HepG2 (cell line): Measurements from ENCODE around the gene NFE2L2. TPM values are rescaled to one million over a fixed set of nuclear protein-coding genes. Genes with fewer than 3 reads are reported as not detected.

Source experiments
- CHCHD3 ChIP-seq: sonication (generic); formaldehyde crosslinking; IDR thresholded peaks from 2 replicates; pipeline ENCODE4 v1.8.0; 2022; ENCODE audit warnings: mild to moderate bottlenecking, missing genetic modification reagents, moderate library complexity
- MAFF ChIP-seq: IDR thresholded peaks from 2 replicates; pipeline ENCODE4 v1.6.1; 2011; ENCODE audit warnings: low read depth, low read length, improper control_type of control experiment
- MXD4 ChIP-seq: IDR thresholded peaks from 2 replicates; pipeline ENCODE4 v1.6.1; 2016; ENCODE audit warnings: mild to moderate bottlenecking, missing biosample characterization, missing genetic modification reagents
- PRPF4 ChIP-seq: fragments of 200-400 bp; formaldehyde crosslinking; IDR thresholded peaks from 2 replicates; pipeline ENCODE4 v1.6.1; 2016; ENCODE audit warnings: low read length, low read depth; ENCODE audit not compliant: poor library complexity, severe bottlenecking
- THAP11 ChIP-seq: IDR thresholded peaks from 2 replicates; pipeline ENCODE4 v1.6.1; 2016; ENCODE audit warnings: missing biosample characterization, missing genetic modification reagents
- WIZ ChIP-seq: sonication (generic); formaldehyde crosslinking; IDR thresholded peaks from 2 replicates; pipeline ENCODE4 v1.5.1; 2020; ENCODE audit warnings: mild to moderate bottlenecking, missing genetic modification reagents
- ZC3H4 ChIP-seq: sonication (generic); formaldehyde crosslinking; IDR thresholded peaks from 2 replicates; pipeline ENCODE4 v1.4.0; 2020; ENCODE audit warnings: missing genetic modification reagents, borderline replicate concordance
- ZNF496 ChIP-seq: sonication (generic); formaldehyde crosslinking; IDR thresholded peaks from 2 replicates; pipeline ENCODE4 v1.8.1; 2023; ENCODE audit warnings: mild to moderate bottlenecking, moderate library complexity, missing genetic modification reagents; ENCODE audit not compliant: insufficient replicate concordance
- polyA plus RNA-seq, 8 experiments: library from polyadenylated mRNA; depleted of rRNA in 3 of 8; stranded (reverse) in 7 of 8; unstranded in 1 of 8; fragments of >200 nt; fragmentation: Illumina TruSeq in 4 of 8; extraction: Trizol in 4 of 8; gene quantifications; 2 replicates each; pipeline versions ENCODE4 v1.2.1 to v1.2.3, GENCODE V29; 2011 to 2016; ENCODE audit warnings: low read depth in 4 of 8, missing spikeins in 1 of 8, mixed read lengths in 1 of 8; ENCODE audit not compliant: insufficient read depth in 1 of 8
- total RNA-seq, 5 experiments: library from RNA; depleted of rRNA; stranded (reverse); fragments of >200 nt; fragmentation: Illumina TruSeq; extraction: Trizol; gene quantifications; 2 replicates each; pipeline ENCODE4 v1.2.3, GENCODE V29; 2016; ENCODE audit warnings: low read depth in 1 of 5
- TF ChIP-seq, protein P1 (sequence below): sonication (generic); formaldehyde crosslinking; IDR thresholded peaks from 2 replicates; pipeline ENCODE4 v1.4.0; 2020; ENCODE audit warnings: missing genetic modification reagents
- TF ChIP-seq, protein P2 (sequence below): sonication (generic); formaldehyde crosslinking; IDR thresholded peaks from 2 replicates; pipeline ENCODE4 v1.4.0; 2020; ENCODE audit warnings: mild to moderate bottlenecking, missing genetic modification reagents
- TF ChIP-seq, protein P3 (sequence below), 2 experiments: sonication (generic) in 1 of 2; formaldehyde crosslinking in 1 of 2; IDR thresholded peaks; 2 replicates each; pipeline versions ENCODE4 v1.4.0 to v1.6.1; 2016 to 2020; ENCODE audit warnings: borderline replicate concordance in 1 of 2, low read depth in 1 of 2, mild to moderate bottlenecking in 1 of 2, missing genetic modification reagents in 1 of 2
- TF ChIP-seq, protein P4 (sequence below): sonication (generic); formaldehyde crosslinking; IDR thresholded peaks from 2 replicates; pipeline ENCODE4 v1.5.0; 2020; ENCODE audit warnings: missing genetic modification reagents, mild to moderate bottlenecking, borderline replicate concordance
- TF ChIP-seq, protein P5 (sequence below): sonication (generic); formaldehyde crosslinking; IDR thresholded peaks from 2 replicates; pipeline ENCODE4 v1.8.1; 2023; ENCODE audit warnings: mild to moderate bottlenecking, inconsistent platforms, moderate library complexity, missing genetic modification reagents, borderline replicate concordance

Gene NFE2L2
- total and polyA plus RNA-seq, 2 of the 13 experiments (the other 11 are each of a cell fraction or from before 2014, with no cell fraction given), result 84.6 to 215 TPM

DNA sequence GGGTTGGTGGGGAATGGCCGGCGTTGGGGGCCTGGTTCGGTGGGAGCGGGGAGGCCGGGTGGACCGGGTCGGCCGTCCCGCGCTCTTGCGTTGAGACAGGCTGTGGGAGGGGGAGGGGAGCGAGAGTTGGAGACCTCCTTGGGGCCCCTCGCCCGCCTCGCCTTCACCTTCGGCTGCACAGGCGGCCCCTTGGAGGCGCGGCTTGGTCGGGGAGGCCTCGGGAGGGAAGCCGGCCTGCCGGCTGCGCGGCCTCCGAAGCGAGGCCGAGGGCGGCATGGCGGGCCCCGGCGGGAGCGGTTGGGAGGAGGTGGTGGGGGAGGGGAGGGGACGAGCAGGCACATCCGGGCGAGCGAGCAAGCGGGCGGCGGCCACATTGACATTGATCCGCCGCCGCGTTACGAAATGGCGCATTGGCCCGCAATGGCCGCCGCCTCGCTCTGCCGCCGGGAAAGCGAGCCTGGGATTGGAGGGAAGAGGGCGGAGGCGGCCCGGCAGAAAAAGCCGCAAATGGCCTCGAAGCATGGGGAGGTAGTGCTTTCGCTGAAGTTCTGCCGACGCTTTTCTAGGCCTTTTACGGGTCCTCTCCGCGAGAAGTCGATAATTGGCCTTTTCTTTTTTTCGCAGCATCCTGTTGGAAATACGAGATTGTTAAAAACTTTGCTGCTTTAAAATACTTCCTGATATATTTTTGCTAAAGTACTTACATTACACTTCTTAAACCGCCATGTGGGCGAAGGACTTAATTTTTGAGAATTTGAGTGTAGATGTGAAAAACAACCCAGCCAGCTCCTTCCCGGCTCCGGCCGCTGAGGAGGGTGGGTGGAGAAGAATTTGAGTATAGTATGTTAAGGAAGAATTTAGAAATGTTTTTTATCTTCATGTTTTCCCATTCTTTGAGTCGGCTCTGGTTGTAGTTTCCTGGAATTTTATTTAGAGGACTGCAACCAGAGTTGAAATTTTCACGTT is 51.4 kb downstream of the NFE2L2 start (continued):
- TF ChIP-seq, protein P1, sequence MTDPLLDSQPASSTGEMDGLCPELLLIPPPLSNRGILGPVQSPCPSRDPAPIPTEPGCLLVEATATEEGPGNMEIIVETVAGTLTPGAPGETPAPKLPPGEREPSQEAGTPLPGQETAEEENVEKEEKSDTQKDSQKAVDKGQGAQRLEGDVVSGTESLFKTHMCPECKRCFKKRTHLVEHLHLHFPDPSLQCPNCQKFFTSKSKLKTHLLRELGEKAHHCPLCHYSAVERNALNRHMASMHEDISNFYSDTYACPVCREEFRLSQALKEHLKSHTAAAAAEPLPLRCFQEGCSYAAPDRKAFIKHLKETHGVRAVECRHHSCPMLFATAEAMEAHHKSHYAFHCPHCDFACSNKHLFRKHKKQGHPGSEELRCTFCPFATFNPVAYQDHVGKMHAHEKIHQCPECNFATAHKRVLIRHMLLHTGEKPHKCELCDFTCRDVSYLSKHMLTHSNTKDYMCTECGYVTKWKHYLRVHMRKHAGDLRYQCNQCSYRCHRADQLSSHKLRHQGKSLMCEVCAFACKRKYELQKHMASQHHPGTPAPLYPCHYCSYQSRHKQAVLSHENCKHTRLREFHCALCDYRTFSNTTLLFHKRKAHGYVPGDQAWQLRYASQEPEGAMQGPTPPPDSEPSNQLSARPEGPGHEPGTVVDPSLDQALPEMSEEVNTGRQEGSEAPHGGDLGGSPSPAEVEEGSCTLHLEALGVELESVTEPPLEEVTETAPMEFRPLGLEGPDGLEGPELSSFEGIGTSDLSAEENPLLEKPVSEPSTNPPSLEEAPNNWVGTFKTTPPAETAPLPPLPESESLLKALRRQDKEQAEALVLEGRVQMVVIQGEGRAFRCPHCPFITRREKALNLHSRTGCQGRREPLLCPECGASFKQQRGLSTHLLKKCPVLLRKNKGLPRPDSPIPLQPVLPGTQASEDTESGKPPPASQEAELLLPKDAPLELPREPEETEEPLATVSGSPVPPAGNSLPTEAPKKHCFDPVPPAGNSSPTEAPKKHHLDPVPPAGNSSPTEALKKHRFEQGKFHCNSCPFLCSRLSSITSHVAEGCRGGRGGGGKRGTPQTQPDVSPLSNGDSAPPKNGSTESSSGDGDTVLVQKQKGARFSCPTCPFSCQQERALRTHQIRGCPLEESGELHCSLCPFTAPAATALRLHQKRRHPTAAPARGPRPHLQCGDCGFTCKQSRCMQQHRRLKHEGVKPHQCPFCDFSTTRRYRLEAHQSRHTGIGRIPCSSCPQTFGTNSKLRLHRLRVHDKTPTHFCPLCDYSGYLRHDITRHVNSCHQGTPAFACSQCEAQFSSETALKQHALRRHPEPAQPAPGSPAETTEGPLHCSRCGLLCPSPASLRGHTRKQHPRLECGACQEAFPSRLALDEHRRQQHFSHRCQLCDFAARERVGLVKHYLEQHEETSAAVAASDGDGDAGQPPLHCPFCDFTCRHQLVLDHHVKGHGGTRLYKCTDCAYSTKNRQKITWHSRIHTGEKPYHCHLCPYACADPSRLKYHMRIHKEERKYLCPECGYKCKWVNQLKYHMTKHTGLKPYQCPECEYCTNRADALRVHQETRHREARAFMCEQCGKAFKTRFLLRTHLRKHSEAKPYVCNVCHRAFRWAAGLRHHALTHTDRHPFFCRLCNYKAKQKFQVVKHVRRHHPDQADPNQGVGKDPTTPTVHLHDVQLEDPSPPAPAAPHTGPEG, result peak; percentile 79; the same call in 1 of the 2 replicates
- peak; percentile 87 for TF ChIP-seq MXD4
- TF ChIP-seq, protein P2, sequence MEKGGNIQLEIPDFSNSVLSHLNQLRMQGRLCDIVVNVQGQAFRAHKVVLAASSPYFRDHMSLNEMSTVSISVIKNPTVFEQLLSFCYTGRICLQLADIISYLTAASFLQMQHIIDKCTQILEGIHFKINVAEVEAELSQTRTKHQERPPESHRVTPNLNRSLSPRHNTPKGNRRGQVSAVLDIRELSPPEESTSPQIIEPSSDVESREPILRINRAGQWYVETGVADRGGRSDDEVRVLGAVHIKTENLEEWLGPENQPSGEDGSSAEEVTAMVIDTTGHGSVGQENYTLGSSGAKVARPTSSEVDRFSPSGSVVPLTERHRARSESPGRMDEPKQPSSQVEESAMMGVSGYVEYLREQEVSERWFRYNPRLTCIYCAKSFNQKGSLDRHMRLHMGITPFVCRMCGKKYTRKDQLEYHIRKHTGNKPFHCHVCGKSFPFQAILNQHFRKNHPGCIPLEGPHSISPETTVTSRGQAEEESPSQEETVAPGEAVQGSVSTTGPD (CRISPR knock-in tag), result no peak
- TF ChIP-seq, protein P3, sequence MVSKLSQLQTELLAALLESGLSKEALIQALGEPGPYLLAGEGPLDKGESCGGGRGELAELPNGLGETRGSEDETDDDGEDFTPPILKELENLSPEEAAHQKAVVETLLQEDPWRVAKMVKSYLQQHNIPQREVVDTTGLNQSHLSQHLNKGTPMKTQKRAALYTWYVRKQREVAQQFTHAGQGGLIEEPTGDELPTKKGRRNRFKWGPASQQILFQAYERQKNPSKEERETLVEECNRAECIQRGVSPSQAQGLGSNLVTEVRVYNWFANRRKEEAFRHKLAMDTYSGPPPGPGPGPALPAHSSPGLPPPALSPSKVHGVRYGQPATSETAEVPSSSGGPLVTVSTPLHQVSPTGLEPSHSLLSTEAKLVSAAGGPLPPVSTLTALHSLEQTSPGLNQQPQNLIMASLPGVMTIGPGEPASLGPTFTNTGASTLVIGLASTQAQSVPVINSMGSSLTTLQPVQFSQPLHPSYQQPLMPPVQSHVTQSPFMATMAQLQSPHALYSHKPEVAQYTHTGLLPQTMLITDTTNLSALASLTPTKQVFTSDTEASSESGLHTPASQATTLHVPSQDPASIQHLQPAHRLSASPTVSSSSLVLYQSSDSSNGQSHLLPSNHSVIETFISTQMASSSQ (IDR thresholded peaks at IDR 0.05; ENCODE audit: low read depth), result no peak
- TF ChIP-seq, protein P3 (CRISPR knock-in tag; IDR thresholded peaks at IDR 0.05; ENCODE audit: borderline replicate concordance), result peak; percentile 76; the same call in 1 of the 2 replicates
- TF ChIP-seq MAFF, result no peak
- TF ChIP-seq, protein P4, sequence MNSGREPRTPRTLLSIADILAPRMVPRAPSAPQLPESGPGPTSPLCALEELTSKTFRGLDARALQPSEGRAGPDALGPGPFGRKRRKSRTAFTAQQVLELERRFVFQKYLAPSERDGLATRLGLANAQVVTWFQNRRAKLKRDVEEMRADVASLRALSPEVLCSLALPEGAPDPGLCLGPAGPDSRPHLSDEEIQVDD (CRISPR knock-in tag), result 0 out of 2 replicates have a peak, but pooled peaks have one; percentile 73
- TF ChIP-seq WIZ, result no peak
- TF ChIP-seq ZC3H4 (CRISPR knock-in tag), result peak; percentile 87
- TF ChIP-seq CHCHD3 (CRISPR knock-in tag), result no peak
- no peak for TF ChIP-seq ZNF496
- TF ChIP-seq, protein P5, sequence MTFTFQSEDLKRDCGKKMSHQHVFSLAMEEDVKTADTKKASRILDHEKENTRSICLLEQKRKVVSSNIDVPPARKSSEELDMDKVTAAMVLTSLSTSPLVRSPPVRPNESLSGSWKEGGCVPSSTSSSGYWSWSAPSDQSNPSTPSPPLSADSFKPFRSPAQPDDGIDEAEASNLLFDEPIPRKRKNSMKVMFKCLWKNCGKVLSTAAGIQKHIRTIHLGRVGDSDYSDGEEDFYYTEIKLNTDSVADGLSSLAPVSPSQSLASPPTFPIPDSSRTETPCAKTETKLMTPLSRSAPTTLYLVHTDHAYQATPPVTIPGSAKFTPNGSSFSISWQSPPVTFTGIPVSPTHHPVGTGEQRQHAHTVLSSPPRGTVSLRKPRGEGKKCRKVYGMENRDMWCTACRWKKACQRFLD (CRISPR knock-in tag), result peak; percentile 23; the same call in 1 of the 2 replicates
- peak; percentile 78 for TF ChIP-seq PRPF4
- peak; percentile 71 for TF ChIP-seq THAP11 (CRISPR knock-in tag)
